ENCODE results near the gene CERS1.
A peak's percentile ranks its signal among the peaks of the same experiment; 100 is the strongest.

The CERS1 gene

DNA sequence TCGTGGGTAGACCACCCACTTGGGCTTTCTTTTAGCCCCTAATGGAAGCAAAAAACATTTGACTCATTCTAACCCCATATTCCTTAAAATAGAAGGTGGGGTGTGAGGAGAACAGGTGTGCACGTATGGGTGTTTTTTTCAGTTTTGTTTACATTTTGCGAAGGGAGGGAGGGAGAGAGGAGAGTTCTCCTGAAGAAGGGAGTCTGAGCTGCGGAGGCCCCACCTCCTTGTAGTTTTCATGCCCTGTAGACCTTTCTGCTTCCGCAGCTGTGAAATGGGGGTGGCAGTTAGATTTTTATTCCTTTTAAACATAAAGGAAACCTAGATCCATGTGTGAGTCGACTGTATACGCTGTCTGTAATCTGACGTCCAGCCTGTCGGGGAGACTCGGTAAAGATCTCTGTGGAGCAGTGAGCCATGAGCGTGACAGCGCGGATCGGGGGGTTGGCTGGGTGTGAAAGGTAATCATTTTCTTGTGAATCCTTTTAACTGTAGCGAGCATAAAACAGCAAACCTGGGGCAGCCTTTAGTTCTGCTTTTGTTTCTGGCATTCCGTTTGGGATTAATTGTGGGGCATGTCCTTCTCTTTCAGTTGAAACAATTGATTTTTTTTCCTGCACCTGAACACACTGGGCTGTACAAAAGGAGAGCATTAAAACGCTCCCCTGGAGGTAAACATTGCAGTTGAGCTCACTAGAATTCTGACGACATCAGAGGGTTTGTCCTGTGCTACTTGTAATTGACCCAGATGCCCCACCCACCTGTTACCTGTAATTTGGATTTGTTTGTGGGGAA, 61.9 kb downstream of the CERS1 start:
- DNase-seq (ENCODE audit: low read depth): peak; percentile 10
- peak overlapping the region; percentile 88 for H3K4me3 ChIP-seq (ENCODE audit: control insufficient read depth, low read depth, low read length)
- TF ChIP-seq, protein P1, sequence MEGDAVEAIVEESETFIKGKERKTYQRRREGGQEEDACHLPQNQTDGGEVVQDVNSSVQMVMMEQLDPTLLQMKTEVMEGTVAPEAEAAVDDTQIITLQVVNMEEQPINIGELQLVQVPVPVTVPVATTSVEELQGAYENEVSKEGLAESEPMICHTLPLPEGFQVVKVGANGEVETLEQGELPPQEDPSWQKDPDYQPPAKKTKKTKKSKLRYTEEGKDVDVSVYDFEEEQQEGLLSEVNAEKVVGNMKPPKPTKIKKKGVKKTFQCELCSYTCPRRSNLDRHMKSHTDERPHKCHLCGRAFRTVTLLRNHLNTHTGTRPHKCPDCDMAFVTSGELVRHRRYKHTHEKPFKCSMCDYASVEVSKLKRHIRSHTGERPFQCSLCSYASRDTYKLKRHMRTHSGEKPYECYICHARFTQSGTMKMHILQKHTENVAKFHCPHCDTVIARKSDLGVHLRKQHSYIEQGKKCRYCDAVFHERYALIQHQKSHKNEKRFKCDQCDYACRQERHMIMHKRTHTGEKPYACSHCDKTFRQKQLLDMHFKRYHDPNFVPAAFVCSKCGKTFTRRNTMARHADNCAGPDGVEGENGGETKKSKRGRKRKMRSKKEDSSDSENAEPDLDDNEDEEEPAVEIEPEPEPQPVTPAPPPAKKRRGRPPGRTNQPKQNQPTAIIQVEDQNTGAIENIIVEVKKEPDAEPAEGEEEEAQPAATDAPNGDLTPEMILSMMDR (conservative IDR thresholded peaks at IDR 0.05; ENCODE audit: control insufficient read depth, insufficient read depth, low read depth, low read length): no peak

DNA sequence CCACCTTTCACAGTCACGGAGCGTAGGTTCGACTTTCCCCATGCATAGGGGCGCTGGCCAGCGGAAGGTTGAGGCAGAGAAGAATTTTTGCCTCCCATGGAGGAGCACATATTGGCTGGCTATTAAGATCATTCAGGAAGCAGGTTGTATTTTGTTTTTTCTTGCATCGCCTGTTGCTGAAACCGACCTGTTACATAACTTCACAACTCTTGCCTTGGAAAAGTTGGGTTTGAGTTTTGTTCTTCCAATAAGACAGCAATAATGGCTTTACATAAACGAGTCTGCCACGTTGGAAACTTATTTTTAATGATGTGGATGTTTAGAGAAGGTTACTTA, 62.8 kb downstream of the CERS1 start:
- DNase-seq (ENCODE audit: low read depth): no peak
- peak overlapping the region; percentile 88 for H3K4me3 ChIP-seq (ENCODE audit: control insufficient read depth, low read depth, low read length)
- TF ChIP-seq, protein P1 (conservative IDR thresholded peaks at IDR 0.05; ENCODE audit: control insufficient read depth, insufficient read depth, low read depth, low read length): no peak

DNA sequence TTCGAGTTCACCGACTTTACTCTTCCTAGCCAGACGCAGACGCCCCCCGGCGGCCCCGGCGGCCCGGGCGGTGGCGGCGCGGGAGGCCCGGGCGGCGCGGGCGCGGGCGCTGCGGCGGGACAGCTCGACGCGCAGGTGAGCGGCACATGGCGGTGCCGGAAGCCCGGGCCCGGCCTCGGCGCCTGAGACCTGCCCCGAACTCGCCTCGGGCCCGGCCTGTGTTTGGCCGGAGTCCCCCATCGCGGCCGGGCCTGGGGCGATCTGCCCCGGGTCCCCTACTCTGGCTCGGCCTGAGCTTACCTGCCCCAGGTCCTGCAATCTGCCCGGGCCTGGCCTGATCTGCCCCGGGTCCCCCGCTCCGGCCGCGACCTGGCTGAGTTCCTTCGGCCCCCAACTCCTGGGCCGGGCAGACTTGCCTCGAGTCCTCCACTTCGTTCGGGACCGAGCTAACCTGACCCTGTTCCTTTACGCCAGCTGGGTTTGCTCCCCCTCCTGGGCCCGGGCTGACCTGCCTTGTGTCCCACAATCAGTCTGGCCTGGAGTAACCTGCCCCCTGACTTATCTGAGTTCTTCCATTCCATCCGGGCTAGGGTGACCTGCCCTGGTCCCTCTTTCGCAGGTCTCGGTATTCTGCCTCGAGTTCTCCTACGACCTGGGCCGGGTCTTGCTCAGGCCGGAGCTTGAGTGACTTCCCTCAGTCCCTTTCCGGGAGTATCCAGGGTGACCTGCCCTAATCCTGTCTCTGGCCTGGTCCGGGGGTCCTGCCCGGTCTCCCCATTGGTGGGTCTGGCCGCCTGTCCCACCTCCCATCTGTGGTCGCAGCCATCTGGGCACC, 63.4 kb downstream of the CERS1 start:
- DNase-seq (ENCODE audit: low read depth): peak; percentile 27
- TF ChIP-seq, protein P1 (conservative IDR thresholded peaks at IDR 0.05; ENCODE audit: control insufficient read depth, insufficient read depth, low read depth, low read length): peak; percentile 16
- H3K4me3 ChIP-seq (ENCODE audit: control insufficient read depth, low read depth, low read length): peak overlapping the region; percentile 88

DNA sequence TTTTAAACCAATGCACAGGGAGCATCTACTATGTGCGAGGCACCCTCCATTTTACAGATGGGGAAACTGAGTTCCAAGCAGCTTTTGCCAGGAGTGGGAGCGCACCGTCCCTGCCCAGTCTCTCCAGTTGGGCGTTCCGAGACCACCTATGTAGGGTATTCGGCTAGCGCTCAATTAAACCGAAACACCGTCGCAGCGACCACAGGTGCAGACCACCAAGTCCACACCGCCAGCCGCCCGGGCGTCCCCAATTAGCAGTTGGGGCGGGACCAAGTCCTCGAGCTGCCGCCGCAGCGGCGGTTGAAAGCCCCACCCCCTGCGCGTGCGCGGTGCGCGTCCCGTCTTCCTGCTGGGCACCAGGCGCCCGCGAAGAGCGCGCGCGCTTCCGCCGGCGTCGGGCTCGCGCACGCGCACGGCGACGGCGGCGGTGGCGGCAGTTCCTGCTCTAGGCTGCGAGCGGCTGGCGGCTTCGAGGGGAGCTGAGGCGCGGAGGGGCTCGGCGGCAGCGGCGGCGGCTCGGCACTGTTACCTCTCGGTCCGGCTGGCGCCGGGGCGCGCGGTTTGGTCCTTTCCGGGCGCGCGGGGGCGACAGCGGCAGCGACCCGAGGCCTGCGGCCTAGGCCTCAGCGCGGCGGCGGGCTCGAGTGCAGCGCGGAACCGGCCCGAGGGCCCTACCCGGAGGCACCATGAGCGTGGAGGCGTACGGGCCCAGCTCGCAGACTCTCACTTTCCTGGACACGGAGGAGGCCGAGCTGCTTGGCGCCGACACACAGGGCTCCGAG, 64.2 kb downstream of the CERS1 start, which contains the start of gene UPF1:
Gene UPF1 (plus strand): TSS at position 436 of the 782 bp plus-strand sequence. CDS start 251 bp downstream, at position 687.
- H3K4me3 ChIP-seq (ENCODE audit: control insufficient read depth, low read depth, low read length): peak within 1 kb of the TSS; percentile 88
- TF ChIP-seq, protein P1 (conservative IDR thresholded peaks at IDR 0.05; ENCODE audit: control insufficient read depth, insufficient read depth, low read depth, low read length): no peak
- peak; percentile 86 for DNase-seq (ENCODE audit: low read depth)

DNA sequence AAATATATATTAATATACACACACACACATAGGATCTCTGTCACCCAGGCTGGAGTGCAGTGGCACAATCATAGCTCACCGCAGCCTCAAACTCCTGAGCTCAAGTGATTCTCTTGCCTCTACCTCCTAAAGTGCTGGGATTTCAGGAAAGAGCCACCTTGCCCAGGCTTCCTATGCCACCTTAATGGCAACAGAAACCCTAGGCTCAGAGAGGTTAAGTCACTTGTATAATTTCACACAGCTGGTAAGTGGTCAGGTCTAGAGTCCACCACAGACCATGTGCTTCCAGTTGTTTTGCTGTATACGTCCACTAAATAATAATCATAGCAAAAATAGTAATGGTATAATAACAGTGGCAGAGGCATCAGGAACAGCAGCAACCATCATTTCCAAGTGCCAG, 65.5 kb downstream of the CERS1 start:
- DNase-seq (ENCODE audit: low read depth): no peak
- TF ChIP-seq, protein P1 (conservative IDR thresholded peaks at IDR 0.05; ENCODE audit: control insufficient read depth, insufficient read depth, low read depth, low read length): no peak
- H3K4me3 ChIP-seq (ENCODE audit: control insufficient read depth, low read depth, low read length): no peak overlapping the region

DNA sequence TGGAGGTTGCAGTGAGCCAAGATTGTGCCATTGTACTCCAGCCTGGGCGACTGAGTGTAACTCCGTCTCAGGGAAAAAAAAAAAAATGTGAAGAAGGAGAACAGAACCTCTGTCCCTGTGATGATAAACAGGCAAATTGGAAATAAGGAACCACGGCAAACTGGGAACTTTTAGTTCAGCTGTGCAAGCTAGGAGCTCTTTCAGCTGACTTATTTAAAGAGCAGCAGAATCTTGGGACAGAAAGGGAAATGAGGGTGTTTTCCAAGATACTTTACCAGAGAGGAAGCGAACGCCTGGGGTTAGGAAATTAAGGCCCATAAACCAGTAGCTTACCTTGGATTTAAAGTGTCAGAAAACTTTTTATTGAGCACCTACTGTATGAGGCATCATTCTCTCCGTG, 67.2 kb downstream of the CERS1 start:
- TF ChIP-seq, protein P1 (conservative IDR thresholded peaks at IDR 0.05; ENCODE audit: control insufficient read depth, insufficient read depth, low read depth, low read length): no peak
- no peak overlapping the region for H3K4me3 ChIP-seq (ENCODE audit: control insufficient read depth, low read depth, low read length)
- no peak for DNase-seq (ENCODE audit: low read depth)

Data from fibroblast of mammary gland (primary cell).